ENCODE data around the gene CMSS1. TPM values are rescaled to one million over a fixed set of nuclear protein-coding genes. Genes with fewer than 3 reads are reported as not detected.
"Not testable (repeated sequence)": the region's sequence is repeated elsewhere in the genome, so short reads cannot be mapped to it uniquely, and the experiment has no call there.

CMSS1 gene
- total RNA-seq, 1 donor from 2014 or later, result 41.9 TPM

GRCh38 chr3:99818818-99819217 is 1.2 kb downstream of the CMSS1 start:
- no peak for DNase-seq (ENCODE audit: low spot score)

- DNase-seq (ENCODE audit: low spot score), result no peak
Observed at GRCh38 chr3:99823723-99824711, 6.4 kb downstream of the CMSS1 start.

- DNase-seq (ENCODE audit: low spot score), result no peak
Observed at GRCh38 chr3:99825004-99825640, 7.5 kb downstream of the CMSS1 start.

- no peak for DNase-seq (ENCODE audit: low spot score)
Observed at GRCh38 chr3:99829844-99830243, 12.2 kb downstream of the CMSS1 start.

GRCh38 chr3:99833617-99834205 is 16.0 kb downstream of the CMSS1 start:
- DNase-seq (ENCODE audit: low spot score), result no peak

- DNase-seq (ENCODE audit: low spot score), result no peak
Observed at GRCh38 chr3:99834211-99834957, 16.7 kb downstream of the CMSS1 start.

- no peak for DNase-seq (ENCODE audit: low spot score)
Observed at GRCh38 chr3:99836681-99837080, 19.0 kb downstream of the CMSS1 start.

DNA sequence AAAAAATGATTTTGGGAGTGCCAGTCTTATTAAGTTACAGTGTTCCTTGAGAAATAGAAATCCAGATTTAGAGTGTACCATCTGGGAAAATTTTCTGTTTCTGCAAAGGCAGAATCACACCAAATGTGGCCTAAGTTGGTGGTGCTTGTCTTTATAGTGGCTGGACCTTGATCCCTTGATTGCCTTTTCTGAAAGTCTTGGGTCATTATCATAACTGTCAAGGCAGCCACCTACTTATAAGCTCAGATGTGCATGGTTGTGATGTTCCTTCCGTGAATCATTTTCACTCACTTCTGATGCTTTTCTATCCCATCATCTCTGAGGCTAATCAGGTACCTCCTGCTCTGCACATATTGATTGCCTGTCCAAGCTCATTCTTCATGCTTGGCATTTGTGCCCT is 20.1 kb downstream of the CMSS1 start:
- no peak for DNase-seq (ENCODE audit: low spot score)

- DNase-seq (ENCODE audit: low spot score), result no peak
Observed at GRCh38 chr3:99838755-99839154, 21.1 kb downstream of the CMSS1 start.

GRCh38 chr3:99839613-99840012 is 22.0 kb downstream of the CMSS1 start:
- DNase-seq (ENCODE audit: low spot score), result no peak

GRCh38 chr3:99841949-99842348 is 24.3 kb downstream of the CMSS1 start:
- DNase-seq (ENCODE audit: low spot score), result not testable (repeated sequence)

DNA sequence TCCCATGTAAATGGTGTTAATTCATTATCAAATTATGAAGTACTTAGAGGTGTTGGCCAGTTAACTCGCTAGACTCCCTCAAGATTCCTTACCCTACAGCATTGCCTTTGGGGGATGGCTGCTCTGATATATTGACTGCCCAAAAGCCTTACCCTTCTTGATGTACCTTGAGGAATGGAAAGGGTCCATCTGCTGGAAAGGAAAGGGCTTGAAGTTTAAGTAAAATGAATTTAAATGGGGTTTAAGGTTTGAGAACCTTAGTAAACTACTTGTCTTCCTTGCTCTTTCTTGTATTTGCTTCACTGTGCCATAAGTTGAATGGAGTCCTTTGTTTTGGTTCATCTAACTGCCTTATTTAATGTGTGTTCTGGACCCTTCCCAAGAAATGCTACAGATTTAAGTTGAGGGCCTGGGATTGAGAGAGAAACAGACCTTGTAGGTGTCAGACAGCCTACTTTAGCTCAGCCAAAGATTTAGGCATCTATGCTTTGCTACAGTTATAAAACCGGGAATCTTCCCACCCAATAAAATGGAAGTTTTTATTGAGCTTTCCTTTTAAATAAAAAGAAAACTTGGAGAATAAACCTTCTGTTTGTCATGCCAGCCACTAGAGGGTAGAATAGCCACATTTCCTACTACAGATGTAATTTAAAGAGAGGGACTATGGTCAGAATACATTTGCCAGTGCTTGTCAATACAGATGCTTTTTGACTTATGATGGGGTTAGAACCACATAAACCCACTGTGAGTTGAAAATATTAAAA is 25.3 kb downstream of the CMSS1 start:
- no peak for DNase-seq (ENCODE audit: low spot score)

- no peak for DNase-seq (ENCODE audit: low spot score)
Observed at GRCh38 chr3:99843590-99844258, 26.1 kb downstream of the CMSS1 start.

DNA sequence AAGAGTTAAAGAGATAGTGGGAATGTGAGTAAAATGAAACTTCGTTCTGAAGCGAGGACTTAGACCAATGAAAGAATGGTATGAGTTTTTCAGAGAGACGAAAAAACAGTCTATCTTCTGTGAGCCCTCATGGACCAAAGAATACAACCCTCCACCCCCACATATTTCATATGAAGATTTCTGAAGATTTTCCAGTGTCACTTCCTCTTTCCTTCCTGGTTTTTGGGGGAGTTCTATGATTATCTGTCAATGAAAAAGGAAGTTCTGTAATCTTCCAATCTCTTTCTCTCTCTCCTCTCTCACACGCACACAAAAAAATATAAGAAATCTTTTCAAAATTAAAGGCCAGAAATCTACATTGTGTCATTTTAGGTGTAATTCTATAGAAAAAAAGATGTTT is 27.7 kb downstream of the CMSS1 start:
- DNase-seq (ENCODE audit: low spot score), result no peak

DNA sequence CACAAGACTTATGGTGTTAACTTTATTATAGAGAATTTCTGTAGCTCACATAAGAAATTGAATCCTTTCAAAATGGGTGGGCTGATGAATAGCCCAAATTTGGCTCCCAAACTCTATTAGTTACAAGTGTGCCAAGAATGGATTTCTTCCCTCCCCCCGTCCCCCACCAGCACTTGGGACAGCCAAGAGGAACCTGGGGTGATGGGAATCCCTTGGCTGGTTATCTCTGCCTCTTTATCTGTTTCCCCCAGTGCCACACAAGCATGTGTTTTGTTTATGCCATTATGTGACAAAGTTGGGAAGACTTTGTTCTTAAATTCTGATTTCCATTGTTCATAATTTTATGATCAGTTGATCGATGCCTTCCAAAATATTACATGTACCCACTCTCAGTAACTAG is 28.3 kb downstream of the CMSS1 start:
- no peak for DNase-seq (ENCODE audit: low spot score)

DNA sequence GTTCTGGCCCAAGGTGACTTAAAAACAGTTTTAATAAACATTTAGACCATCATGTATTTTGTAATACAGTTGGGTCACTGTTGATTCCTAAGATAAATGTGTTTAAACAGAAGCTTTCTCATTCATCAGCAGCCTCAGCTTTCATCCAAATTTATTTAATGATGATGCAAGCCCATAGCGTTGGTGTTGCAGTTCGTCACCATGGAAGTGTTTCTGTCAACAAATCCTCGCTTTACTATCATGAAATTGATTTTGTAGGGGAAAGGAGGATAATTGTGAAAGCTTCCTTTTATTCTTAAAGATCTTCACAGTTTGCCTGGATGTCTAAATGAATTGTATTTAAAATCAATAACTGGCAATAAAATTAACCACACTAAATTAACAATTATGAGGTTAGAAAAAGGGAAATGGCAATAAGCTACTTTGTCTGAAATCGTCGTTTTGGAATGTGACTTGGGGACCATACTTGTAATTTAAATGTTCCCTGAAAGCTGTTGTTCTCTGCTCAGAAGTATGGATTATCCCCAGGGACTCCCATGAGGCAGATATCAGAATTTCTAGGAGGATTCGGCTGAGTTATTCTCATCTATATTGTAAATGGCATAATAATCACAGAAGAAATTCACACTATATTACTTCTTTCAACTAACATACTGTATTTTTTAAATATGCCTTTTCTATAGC is 29.0 kb downstream of the CMSS1 start:
- DNase-seq (ENCODE audit: low spot score), result no peak

GRCh38 chr3:99848433-99848832 is 30.8 kb downstream of the CMSS1 start:
- no peak for DNase-seq (ENCODE audit: low spot score)

- DNase-seq (ENCODE audit: low spot score), result no peak
Observed at GRCh38 chr3:99850608-99851007, 32.9 kb downstream of the CMSS1 start.

DNA sequence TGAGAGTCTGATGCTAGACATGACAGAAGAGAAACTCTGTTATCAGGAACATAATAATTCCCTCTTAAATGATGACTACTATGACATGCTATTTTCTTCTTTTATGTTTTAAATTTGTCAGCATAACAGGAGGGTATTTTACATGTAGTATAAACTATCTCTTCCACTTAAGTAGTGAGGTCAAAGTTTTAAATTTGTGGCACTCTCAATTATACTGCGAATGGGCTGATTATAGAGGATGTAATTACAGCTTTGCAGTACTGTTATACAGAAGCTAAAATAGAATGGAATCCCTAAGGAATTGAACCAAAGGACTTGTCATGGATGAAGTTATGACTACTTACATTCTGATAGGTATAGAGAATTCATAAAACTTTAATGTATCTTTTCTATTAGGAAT is 34.3 kb downstream of the CMSS1 start:
- DNase-seq (ENCODE audit: low spot score), result no peak

DNA sequence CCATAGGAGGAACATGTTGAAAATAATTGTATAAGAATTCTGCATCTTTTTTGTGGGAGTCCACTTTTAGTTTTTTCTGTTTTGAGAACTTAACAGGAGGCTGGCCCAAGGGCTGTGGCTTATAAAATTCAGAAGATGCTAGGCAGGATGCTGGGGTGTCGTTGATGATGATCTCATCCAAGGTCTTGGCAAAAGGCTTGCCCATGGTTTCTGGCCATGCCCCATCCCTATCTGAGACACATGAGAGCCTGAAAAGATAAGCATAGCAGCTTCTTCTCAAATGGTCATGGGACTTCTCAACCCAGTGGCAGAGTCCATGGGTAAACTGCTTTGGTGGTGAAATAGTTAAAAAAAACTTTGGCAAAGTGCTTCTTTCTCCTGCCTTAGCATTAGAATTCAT is 35.2 kb downstream of the CMSS1 start:
- DNase-seq (ENCODE audit: low spot score), result no peak
